HCT116 (cell line): Measurements from ENCODE around the gene CTCF. TPM values are rescaled to one million over a fixed set of nuclear protein-coding genes. Genes with fewer than 3 reads are reported as not detected.

ENCODE experiments used
- ATAC-seq: fragments of 200-7000 bp; cut with Tn5 transposase; 2 replicates; pipeline ENCODE4 v1.9.1; 2020; ENCODE audit warnings: mild to moderate bottlenecking, moderate library complexity
- BruUV-seq: library from RNA; stranded (reverse); fragments of 400-500 nt; replicated peaks from 2 replicates; lab custom pipeline; 2021; lab: Mats Ljungman, UMichigan
- CTCF ChIA-PET: fragments of 300-600 bp; sonication (Branson Sonifier 250); formaldehyde crosslinking; loops from one replicate; lab custom pipeline; 2021; ENCODE audit warnings: antibody characterized with exemption; lab: Charles Lee
- POLR2A ChIA-PET: fragments of 300-600, 350-600 bp; sonication (Branson Sonifier 250); formaldehyde crosslinking; loops from one replicate; lab custom pipeline; 2021; ENCODE audit warnings: antibody characterized with exemption; lab: Charles Lee
- RAD21 ChIA-PET, 2 experiments: fragments of 300-600 bp; sonication (Branson Sonifier 250); formaldehyde crosslinking; loops; one replicate each; lab custom pipeline; 2023; ENCODE audit warnings: low total read pairs in 2 of 2; ENCODE audit not compliant: uncharacterized antibody in 2 of 2, unreplicated experiment in 2 of 2, low non-redundant PET in 1 of 2; lab: Charles Lee
- DNase-seq: peaks from one replicate; pipeline ENCODE4 v3.0.0-alpha.2; 2010; ENCODE audit warnings: low read depth, low spot score
- H2AFZ ChIP-seq: fragments of 200-600 bp; shearing (Covaris generic), sonication (generic); 2 replicates; pipeline ENCODE4 v1.6.1; 2017; ENCODE audit warnings: low read depth, mixed run types, mixed read lengths, antibody characterized with exemption, low read length; ENCODE audit not compliant: poor library complexity, severe bottlenecking
- H3K27ac ChIP-seq: 2 replicates; pipeline ENCODE4 v1.5.1; 2012; ENCODE audit warnings: low read depth, low read length
- H3K27me3 ChIP-seq: fragments of 200-600 bp; sonication (generic); 2 replicates; pipeline ENCODE4 v1.6.1; 2016; ENCODE audit warnings: mixed run types, low read length, mixed read lengths; ENCODE audit not compliant: insufficient read depth
- H3K36me3 ChIP-seq, 2 experiments: fragments of 200-500 bp in 1 of 2; fragments of 200-600 bp in 1 of 2; sonication (Bioruptor generic) in 1 of 2; sonication (generic) in 1 of 2; 2 replicates each; pipeline versions ENCODE4 v1.5.1 to v1.6.1; 2014 to 2016; ENCODE audit warnings: low read length in 2 of 2, inconsistent platforms in 1 of 2, mixed read lengths in 1 of 2, mixed run types in 1 of 2; ENCODE audit not compliant: insufficient read depth in 2 of 2, control insufficient read depth in 1 of 2
- H3K4me1 ChIP-seq, 2 experiments: fragments of 200-600 bp in 1 of 2; sonication (generic) in 1 of 2; 2 replicates each; pipeline versions ENCODE4 v1.5.1 to v1.6.1; 2012 to 2017; ENCODE audit warnings: low read length in 2 of 2, inconsistent platforms in 1 of 2, mild to moderate bottlenecking in 1 of 2, mixed read lengths in 1 of 2, mixed run types in 1 of 2, moderate library complexity in 1 of 2; ENCODE audit not compliant: insufficient read depth in 2 of 2, control insufficient read depth in 1 of 2
- H3K4me2 ChIP-seq: fragments of 200-600 bp; sonication (generic); 2 replicates; pipeline ENCODE4 v1.6.1; 2017; ENCODE audit warnings: mixed run types, low read length, mixed read lengths
- H3K4me3 ChIP-seq, 2 experiments: fragments of 200-600 bp in 1 of 2; sonication (generic) in 1 of 2; replicated peaks in 1 of 2; 2 replicates each; pipeline ENCODE4 v1.5.1; 2011 to 2016; ENCODE audit warnings: low read length in 2 of 2, control low read depth in 1 of 2, low read depth in 1 of 2, mild to moderate bottlenecking in 1 of 2, mixed read lengths in 1 of 2, mixed run types in 1 of 2
- H3K79me2 ChIP-seq: fragments of 200-600 bp; sonication (generic); 2 replicates; pipeline ENCODE4 v1.6.1; 2017; ENCODE audit warnings: mild to moderate bottlenecking, mixed run types, low read length, moderate library complexity, mixed read lengths; ENCODE audit not compliant: insufficient read depth
- H3K9ac ChIP-seq: fragments of 200-600 bp; sonication (generic); 2 replicates; pipeline ENCODE4 v1.6.1; 2016; ENCODE audit warnings: low read length, mixed read lengths
- H3K9me2 ChIP-seq: fragments of 200-600 bp; sonication (generic), shearing (Covaris generic); 2 replicates; pipeline ENCODE4 v1.6.1; 2017; ENCODE audit warnings: mixed run types, mild to moderate bottlenecking, moderate library complexity; ENCODE audit not compliant: insufficient read depth
- H3K9me3 ChIP-seq, 2 experiments: fragments of 200-500 bp in 1 of 2; fragments of 200-600 bp in 1 of 2; sonication (Bioruptor generic) in 1 of 2; sonication (generic) in 1 of 2; 2 replicates each; pipeline ENCODE4 v1.6.1; 2014 to 2017; ENCODE audit warnings: low read length in 2 of 2, mixed read lengths in 2 of 2, inconsistent platforms in 1 of 2, low read depth in 1 of 2, mild to moderate bottlenecking in 1 of 2, mixed run types in 1 of 2, moderate library complexity in 1 of 2; ENCODE audit not compliant: control insufficient read depth in 1 of 2, insufficient read depth in 1 of 2
- H4K20me1 ChIP-seq: fragments of 200-600 bp; sonication (generic), shearing (Covaris generic); 2 replicates; pipeline ENCODE4 v1.6.1; 2017; ENCODE audit warnings: mixed run types, mild to moderate bottlenecking, moderate library complexity; ENCODE audit not compliant: insufficient read depth
- CEBPB ChIP-seq: IDR thresholded peaks from 2 replicates; pipeline ENCODE4 v1.6.1; 2012; ENCODE audit warnings: low read depth
- ELF1 ChIP-seq: IDR thresholded peaks from 2 replicates; pipeline ENCODE4 v1.6.1; 2012; ENCODE audit warnings: low read depth, borderline replicate concordance
- MAX ChIP-seq: IDR thresholded peaks from 2 replicates; pipeline ENCODE4 v1.6.1; 2012
- POLR2AphosphoS5 ChIP-seq: IDR thresholded peaks from 2 replicates; pipeline ENCODE4 v1.6.1; 2011; ENCODE audit warnings: mild to moderate bottlenecking, low read depth, low read length, moderate library complexity
- SIN3A ChIP-seq: IDR thresholded peaks from 2 replicates; pipeline ENCODE4 v1.6.1; 2012; ENCODE audit warnings: low read depth
- ZBTB33 ChIP-seq: IDR thresholded peaks from 2 replicates; pipeline ENCODE4 v1.6.1; 2011; ENCODE audit warnings: mild to moderate bottlenecking, low read length, moderate library complexity; ENCODE audit not compliant: insufficient replicate concordance; ENCODE audit errors: extremely low read depth
- intact Hi-C: fragments of 100-400 bp; cut with micrococcal nuclease; formaldehyde crosslinking; loops from 2 replicates; pipeline ENCODE4 v1.10.0; 2022
- total RNA-seq: library from RNA; stranded (reverse); gene quantifications from one replicate; pipeline ENCODE4 v1.2.1, GENCODE V29; 2021; ENCODE audit not compliant: unreplicated experiment

CTCF gene
- total RNA-seq, 1 experiment from 2014 or later = 48.3 TPM

- ATAC-seq = no peak
Measured at GRCh38 chr16:67673712-67674580, 111.6 kb downstream of the CTCF start.

More at GRCh38 chr16:67673712-67674580, 111.6 kb downstream of the CTCF start:
- H3K27ac ChIP-seq = no peak overlapping the region
- no peaks in the 10 kb centered on the region for H3K36me3 ChIP-seq
- H3K9me2 ChIP-seq = no peaks in the 10 kb centered on the region
- no TSS peak for BruUV-seq
- POLR2A ChIA-PET = no interaction called here
- intact Hi-C loops = loop anchor here (2.0 to 5.0 kb wide), 3 partner anchors 133 to 368 kb away; partner anchors contain the start of genes RANBP10 and TSNAXIP1
- CTCF ChIA-PET = interaction anchor here (1.2 to 5.0 kb wide), 7 partner anchors 10 to 262 kb away, joined by 3 to 21 read pairs (median 7); no protein-coding TSS in a partner anchor
- no peak overlapping the region for H3K4me2 ChIP-seq
- no peak for DNase-seq
- H3K9me3 ChIP-seq = no peaks in the 10 kb centered on the region
- H3K27me3 ChIP-seq = no peaks in the 10 kb centered on the region
- TF ChIP-seq POLR2AphosphoS5 (no peak), ELF1 (no peak), SIN3A (no peak), CEBPB (no peak), ZBTB33 (no peak), MAX (no peak)
- TF ChIP-seq, all 23 proteins: peak for 0
- Histone ChIP-seq H2AFZ (no peak overlapping the region), H4K20me1 (no peaks in the 10 kb centered on the region), H3K4me3 (no peak overlapping the region), H3K79me2 (no peaks in the 10 kb centered on the region), H3K4me1 (peaks cover 0 to 5% of the 10 kb centered on the region in 2 experiments; a peak in 2 of 4 replicates), H3K9ac (no peak overlapping the region)
- RAD21 ChIA-PET = no interaction called here
